ENCODE data around the gene EP400.

EP400 gene

DNA sequence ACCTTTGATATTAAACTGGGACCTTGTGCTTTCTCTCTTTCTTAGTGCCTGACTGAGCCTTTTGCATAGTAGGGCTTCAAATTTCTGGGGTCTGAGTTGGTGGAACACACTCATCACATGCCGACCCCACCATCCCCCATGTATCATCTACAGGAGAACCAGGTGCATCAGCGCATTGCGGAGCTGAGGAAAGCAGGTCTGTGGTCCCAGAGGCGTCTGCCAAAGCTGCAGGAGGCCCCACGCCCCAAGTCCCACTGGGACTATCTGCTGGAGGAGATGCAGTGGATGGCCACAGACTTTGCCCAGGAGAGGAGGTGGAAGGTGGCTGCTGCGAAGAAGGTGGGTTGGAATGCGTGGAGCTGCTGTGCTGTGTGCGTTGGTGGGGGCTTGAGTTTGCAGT is 37.8 kb downstream of the EP400 start:
- Histone ChIP-seq H3K9ac (ENCODE audit: low read length) (no peak overlapping the region), H3K27me3 (ENCODE audit: low read depth, low read length) (no peaks in the 10 kb centered on the region), H4K20me1 (ENCODE audit: insufficient read depth, low read length) (no peaks in the 10 kb centered on the region), H3K4me1 (ENCODE audit: low read length) (no peaks in the 10 kb centered on the region), H3K9me3 (ENCODE audit: insufficient read depth, low read length) (no peaks in the 10 kb centered on the region), H3K4me2 (ENCODE audit: low read length) (no peak overlapping the region), H2AFZ (ENCODE audit: low read depth, low read length) (no peak overlapping the region), H3K27ac (ENCODE audit: low read length) (no peak overlapping the region), H3K4me3 (ENCODE audit: low read length) (no peak overlapping the region), H3K36me3 (replicated peaks; ENCODE audit: low read depth, low read length) (peaks cover 46% of the 10 kb centered on the region), H3K79me2 (ENCODE audit: low read length) (no peaks in the 10 kb centered on the region)
- no peak for TF ChIP-seq EZH2phosphoT487 (IDR thresholded peaks at IDR 0.05; ENCODE audit: low read depth)
- TF ChIP-seq, protein P1, sequence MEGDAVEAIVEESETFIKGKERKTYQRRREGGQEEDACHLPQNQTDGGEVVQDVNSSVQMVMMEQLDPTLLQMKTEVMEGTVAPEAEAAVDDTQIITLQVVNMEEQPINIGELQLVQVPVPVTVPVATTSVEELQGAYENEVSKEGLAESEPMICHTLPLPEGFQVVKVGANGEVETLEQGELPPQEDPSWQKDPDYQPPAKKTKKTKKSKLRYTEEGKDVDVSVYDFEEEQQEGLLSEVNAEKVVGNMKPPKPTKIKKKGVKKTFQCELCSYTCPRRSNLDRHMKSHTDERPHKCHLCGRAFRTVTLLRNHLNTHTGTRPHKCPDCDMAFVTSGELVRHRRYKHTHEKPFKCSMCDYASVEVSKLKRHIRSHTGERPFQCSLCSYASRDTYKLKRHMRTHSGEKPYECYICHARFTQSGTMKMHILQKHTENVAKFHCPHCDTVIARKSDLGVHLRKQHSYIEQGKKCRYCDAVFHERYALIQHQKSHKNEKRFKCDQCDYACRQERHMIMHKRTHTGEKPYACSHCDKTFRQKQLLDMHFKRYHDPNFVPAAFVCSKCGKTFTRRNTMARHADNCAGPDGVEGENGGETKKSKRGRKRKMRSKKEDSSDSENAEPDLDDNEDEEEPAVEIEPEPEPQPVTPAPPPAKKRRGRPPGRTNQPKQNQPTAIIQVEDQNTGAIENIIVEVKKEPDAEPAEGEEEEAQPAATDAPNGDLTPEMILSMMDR (IDR thresholded peaks at IDR 0.05; ENCODE audit: low read depth, low read length): no peak

DNA sequence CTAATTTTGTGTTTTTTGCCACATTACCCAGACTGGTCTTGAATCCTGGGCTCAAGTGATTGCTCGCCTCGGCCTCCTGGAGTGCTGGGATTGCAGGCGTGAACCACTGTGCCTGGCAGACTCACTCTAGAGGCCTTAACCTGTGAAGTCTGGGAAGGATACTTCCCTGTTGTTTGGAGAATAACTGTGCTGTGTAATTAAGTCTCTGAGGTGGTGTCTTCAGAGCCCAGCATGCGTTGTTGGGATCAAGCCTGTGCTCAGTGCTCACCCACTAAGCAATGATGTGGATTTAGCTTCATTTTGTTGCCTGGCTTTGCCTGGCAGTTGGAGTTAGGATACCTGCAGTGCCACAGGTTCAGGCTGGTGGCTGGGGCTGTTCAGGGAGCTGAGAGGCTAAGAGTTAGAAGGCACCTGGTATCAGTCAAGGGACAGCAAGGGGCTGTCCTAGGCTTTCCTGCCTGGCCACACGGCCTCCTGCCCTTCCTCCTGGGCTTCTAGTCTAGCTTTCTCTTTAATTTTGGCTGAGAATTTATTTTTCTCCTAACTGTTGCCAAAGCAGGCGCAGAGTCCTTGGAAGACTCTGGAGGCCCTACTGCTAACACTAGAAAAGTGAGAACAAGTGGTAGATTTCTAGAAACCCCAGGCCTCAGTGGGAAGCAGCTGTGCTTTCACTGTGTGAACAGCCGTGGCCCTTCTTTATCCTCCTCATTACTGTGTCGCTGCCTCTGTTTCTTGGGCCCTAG is 38.5 kb downstream of the EP400 start:
- peaks cover 49% of the 10 kb centered on the region for H3K36me3 ChIP-seq (replicated peaks; ENCODE audit: low read depth, low read length)
- no peak overlapping the region for H3K9ac ChIP-seq (ENCODE audit: low read length)
- H2AFZ ChIP-seq (ENCODE audit: low read depth, low read length): no peak overlapping the region
- no peak overlapping the region for H3K27ac ChIP-seq (ENCODE audit: low read length)
- no peak overlapping the region for H3K4me3 ChIP-seq (ENCODE audit: low read length)
- no peaks in the 10 kb centered on the region for H3K27me3 ChIP-seq (ENCODE audit: low read depth, low read length)
- no peak overlapping the region for H3K4me2 ChIP-seq (ENCODE audit: low read length)
- no peaks in the 10 kb centered on the region for H3K4me1 ChIP-seq (ENCODE audit: low read length)
- H3K9me3 ChIP-seq (ENCODE audit: insufficient read depth, low read length): no peaks in the 10 kb centered on the region
- TF ChIP-seq EZH2phosphoT487 (IDR thresholded peaks at IDR 0.05; ENCODE audit: low read depth): no peak
- TF ChIP-seq, protein P1 (IDR thresholded peaks at IDR 0.05; ENCODE audit: low read depth, low read length): no peak
- H3K79me2 ChIP-seq (ENCODE audit: low read length): no peaks in the 10 kb centered on the region
- H4K20me1 ChIP-seq (ENCODE audit: insufficient read depth, low read length): no peaks in the 10 kb centered on the region

DNA sequence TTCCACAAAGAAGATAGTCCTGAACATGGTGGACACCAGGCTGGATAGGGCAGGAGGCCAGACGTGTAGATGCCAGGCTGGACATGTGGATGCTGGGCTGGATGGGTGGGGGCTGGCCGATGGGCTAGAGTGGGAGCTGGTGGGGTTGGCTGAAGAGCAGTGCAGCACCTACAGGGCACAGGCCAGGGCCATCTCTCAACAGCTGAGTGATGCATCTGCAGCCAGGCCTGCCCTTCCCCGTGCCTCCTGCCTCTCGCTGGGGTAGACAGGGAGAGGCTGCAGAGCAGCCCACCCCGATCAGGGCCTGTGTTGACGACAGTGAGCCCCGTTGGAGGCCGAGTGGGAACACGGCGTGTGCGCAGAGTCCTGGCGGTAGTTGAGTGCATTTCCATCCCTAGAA is 39.3 kb downstream of the EP400 start:
- H3K9ac ChIP-seq (ENCODE audit: low read length): no peak overlapping the region
- peaks cover 4% of the 10 kb centered on the region for H3K4me1 ChIP-seq (ENCODE audit: low read length)
- no peak overlapping the region for H3K4me2 ChIP-seq (ENCODE audit: low read length)
- H2AFZ ChIP-seq (ENCODE audit: low read depth, low read length): no peak overlapping the region
- peaks cover 55% of the 10 kb centered on the region for H3K36me3 ChIP-seq (replicated peaks; ENCODE audit: low read depth, low read length)
- no peak overlapping the region for H3K27ac ChIP-seq (ENCODE audit: low read length)
- H3K27me3 ChIP-seq (ENCODE audit: low read depth, low read length): no peaks in the 10 kb centered on the region
- TF ChIP-seq, protein P1 (IDR thresholded peaks at IDR 0.05; ENCODE audit: low read depth, low read length): no peak
- no peak for TF ChIP-seq EZH2phosphoT487 (IDR thresholded peaks at IDR 0.05; ENCODE audit: low read depth)
- H3K79me2 ChIP-seq (ENCODE audit: low read length): peaks cover 3% of the 10 kb centered on the region; the same call in 1 of the 2 replicates
- no peak overlapping the region for H3K4me3 ChIP-seq (ENCODE audit: low read length)
- peaks cover 3% of the 10 kb centered on the region for H4K20me1 ChIP-seq (ENCODE audit: insufficient read depth, low read length)
- H3K9me3 ChIP-seq (ENCODE audit: insufficient read depth, low read length): no peaks in the 10 kb centered on the region

DNA sequence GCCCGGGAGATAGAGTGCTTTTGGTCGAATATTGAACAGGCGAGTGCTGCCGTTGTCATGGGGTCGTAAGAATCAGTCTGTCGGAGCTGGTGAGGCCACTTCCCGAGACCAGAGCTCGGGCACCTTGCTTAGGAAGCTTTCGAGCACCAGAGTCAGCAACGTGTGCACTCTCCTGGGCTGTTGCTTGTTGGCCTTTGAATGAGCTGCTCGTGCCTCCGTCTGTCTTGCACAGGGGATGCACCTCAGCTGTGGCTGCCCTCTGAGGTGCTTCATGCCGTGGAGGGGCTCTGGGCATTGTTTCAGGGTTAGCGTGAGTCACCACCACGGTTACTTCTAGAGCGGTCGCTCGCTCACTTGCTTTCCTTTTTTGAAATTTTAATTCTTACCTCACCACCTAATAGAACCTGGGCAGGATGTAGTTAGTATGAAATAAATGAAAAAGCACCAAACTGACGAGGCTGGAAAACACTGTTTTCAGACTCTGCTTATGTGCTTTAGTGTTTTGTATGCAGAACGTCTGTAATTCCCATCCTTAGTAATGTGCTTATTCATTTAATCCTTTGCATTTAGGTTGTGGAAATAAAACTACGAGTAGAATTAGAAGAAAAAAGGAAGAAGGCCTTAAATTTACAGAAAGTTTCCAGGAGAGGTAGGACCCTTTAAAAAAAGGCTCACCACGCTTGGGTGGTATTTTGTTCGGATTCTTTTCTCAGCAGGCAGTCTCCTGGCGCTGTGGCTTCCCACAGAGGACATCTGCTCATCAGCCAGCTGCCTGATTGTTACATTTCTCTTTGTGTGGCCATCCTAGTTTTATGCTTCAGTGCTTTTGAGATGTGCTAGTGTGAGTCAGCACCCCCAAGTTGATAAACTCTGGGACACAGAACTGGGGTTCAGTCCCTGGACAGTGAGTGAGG is 40.6 kb downstream of the EP400 start:
- Histone ChIP-seq H3K27me3 (ENCODE audit: low read depth, low read length) (no peaks in the 10 kb centered on the region), H3K4me2 (ENCODE audit: low read length) (no peak overlapping the region), H2AFZ (ENCODE audit: low read depth, low read length) (no peak overlapping the region), H3K9ac (ENCODE audit: low read length) (no peak overlapping the region), H3K36me3 (replicated peaks; ENCODE audit: low read depth, low read length) (peaks cover 59% of the 10 kb centered on the region), H3K9me3 (ENCODE audit: insufficient read depth, low read length) (no peaks in the 10 kb centered on the region), H3K4me3 (ENCODE audit: low read length) (no peak overlapping the region), H3K27ac (ENCODE audit: low read length) (no peak overlapping the region), H4K20me1 (ENCODE audit: insufficient read depth, low read length) (peaks cover 14% of the 10 kb centered on the region), H3K79me2 (ENCODE audit: low read length) (peaks cover 5% of the 10 kb centered on the region; the same call in 1 of the 2 replicates), H3K4me1 (ENCODE audit: low read length) (peaks cover 15% of the 10 kb centered on the region)
- TF ChIP-seq EZH2phosphoT487 (IDR thresholded peaks at IDR 0.05; ENCODE audit: low read depth): no peak
- TF ChIP-seq, protein P1 (IDR thresholded peaks at IDR 0.05; ENCODE audit: low read depth, low read length): no peak

Data from OCI-LY3 (cell line).